Measurements from ENCODE around the gene RBCK1. TPM values are rescaled to one million over a fixed set of nuclear protein-coding genes. Genes with fewer than 3 reads are reported as not detected.

RBCK1 gene
- total and polyA plus RNA-seq, 9 of the 15 experiments (the other 6 are each of a cell fraction or from before 2014, with no cell fraction given): 5.9 to 59.3 (median 26.5) TPM

DNA sequence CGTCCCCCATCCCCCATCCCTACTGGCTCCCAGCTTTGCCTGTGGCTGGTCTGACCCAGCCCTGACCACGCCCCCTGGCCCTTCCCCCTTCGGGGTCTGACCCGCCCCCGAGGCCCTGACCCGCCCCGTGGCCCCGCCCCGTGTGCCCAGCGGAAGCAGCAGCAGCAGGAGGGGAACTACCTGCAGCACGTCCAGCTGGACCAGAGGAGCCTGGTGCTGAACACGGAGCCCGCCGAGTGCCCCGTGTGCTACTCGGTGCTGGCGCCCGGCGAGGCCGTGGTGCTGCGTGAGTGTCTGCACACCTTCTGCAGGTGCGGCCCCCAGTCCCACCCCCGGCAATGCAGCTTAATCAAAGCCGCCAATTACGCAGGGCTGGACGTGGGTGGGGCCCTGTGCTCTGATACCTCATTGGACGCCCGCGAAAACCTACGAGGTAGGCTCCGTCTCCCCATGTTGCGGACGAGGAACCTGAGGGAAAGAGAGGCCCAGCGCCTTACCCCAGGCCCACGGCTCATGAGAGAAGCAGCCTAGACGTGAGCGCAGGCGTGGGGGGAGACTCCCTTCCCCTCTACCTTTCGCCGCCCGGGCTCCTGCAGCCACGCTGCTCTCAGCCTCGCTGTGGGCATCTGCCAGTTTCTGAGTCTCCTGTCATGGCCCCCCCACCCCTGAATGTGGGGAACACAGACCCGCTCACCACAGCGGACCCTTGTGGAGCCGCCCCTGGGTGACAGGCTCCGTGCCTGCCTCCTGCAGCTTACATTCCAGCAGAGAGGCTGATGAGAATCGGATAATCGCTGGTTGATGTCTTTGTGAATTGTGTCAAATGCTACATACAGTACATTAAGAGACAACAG, 12.8 kb downstream of the RBCK1 start (continued):
- TF ChIP-seq, protein P1, sequence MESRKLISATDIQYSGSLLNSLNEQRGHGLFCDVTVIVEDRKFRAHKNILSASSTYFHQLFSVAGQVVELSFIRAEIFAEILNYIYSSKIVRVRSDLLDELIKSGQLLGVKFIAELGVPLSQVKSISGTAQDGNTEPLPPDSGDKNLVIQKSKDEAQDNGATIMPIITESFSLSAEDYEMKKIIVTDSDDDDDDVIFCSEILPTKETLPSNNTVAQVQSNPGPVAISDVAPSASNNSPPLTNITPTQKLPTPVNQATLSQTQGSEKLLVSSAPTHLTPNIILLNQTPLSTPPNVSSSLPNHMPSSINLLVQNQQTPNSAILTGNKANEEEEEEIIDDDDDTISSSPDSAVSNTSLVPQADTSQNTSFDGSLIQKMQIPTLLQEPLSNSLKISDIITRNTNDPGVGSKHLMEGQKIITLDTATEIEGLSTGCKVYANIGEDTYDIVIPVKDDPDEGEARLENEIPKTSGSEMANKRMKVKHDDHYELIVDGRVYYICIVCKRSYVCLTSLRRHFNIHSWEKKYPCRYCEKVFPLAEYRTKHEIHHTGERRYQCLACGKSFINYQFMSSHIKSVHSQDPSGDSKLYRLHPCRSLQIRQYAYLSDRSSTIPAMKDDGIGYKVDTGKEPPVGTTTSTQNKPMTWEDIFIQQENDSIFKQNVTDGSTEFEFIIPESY (CRISPR knock-in tag; IDR thresholded peaks at IDR 0.05): peak; percentile 87
- TF ChIP-seq MXI1 (IDR thresholded peaks at IDR 0.05; ENCODE audit: low read depth, low read length) (no peak), BRF1 (IDR thresholded peaks at IDR 0.05; ENCODE audit: borderline replicate concordance, extremely low read depth, insufficient read length) (no peak), CBFA2T2 (conservative IDR thresholded peaks at IDR 0.05) (no peak)

- no peak for FAIRE-seq
- TSS peak; percentile 27 for BruUV-seq (replicated peaks)
- Histone ChIP-seq H3K27me3 (ENCODE audit: control insufficient read depth in 2 of 2, insufficient read depth in 2 of 2, low read length in 2 of 2) (no peaks in the 10 kb centered on the region), H3K9ac (ENCODE audit: insufficient read depth in 1 of 2, low read depth in 2 of 2, low read length in 2 of 2) (no peak overlapping the region; a peak in 1 of 4 replicates), H4K20me1 (replicated peaks; ENCODE audit: control insufficient read depth, insufficient read depth, low read length) (no peaks in the 10 kb centered on the region), H3K4me1 (replicated peaks in 1 of 2; ENCODE audit: control insufficient read depth in 2 of 2, insufficient read depth in 2 of 2, low read length in 2 of 2) (peaks cover 3 to 28% of the 10 kb centered on the region in 2 experiments; a peak in 3 of 5 replicates), H3K36me3 (ENCODE audit: control insufficient read depth, insufficient read depth, low read length) (peaks cover 25% of the 10 kb centered on the region; the same call in 1 of the 3 replicates), H3K4me3 (no peak overlapping the region), H3K9me1 (ENCODE audit: control insufficient read depth, insufficient read depth, low read length) (no peaks in the 10 kb centered on the region), H3K9me3 (replicated peaks; ENCODE audit: control insufficient read depth, insufficient read depth, low read depth, low read length) (no peaks in the 10 kb centered on the region), H3K4me2 (ENCODE audit: insufficient read depth, low read length) (no peak overlapping the region), H3K79me2 (ENCODE audit: control insufficient read depth, insufficient read depth, low read length) (no peaks in the 10 kb centered on the region), H2AFZ (ENCODE audit: low read depth, low read length) (no peak overlapping the region), H3K27ac (ENCODE audit: extremely low read depth, low read depth, low read length) (no peak overlapping the region)
- 100% methylated on average over 1 of the region's 8 CpGs for WGBS (ENCODE audit: insufficient coverage, low coverage, missing lambda C conversion rate)
- no peak for DNase-seq (ENCODE audit: extremely low read depth in 1 of 4, low spot score in 3 of 4)
- TF ChIP-seq RFX5 (IDR thresholded peaks at IDR 0.05; ENCODE audit: low read depth, low read length) (no peak), POLR2G (IDR thresholded peaks at IDR 0.05; ENCODE audit: low read depth, low read length) (no peak), ATF1 (CRISPR knock-in tag; IDR thresholded peaks at IDR 0.05) (no peak), ATF1 (tag; IDR thresholded peaks at IDR 0.05) (no peak), MCM2 (IDR thresholded peaks at IDR 0.05; ENCODE audit: low read depth) (no peak), TEAD2 (tag; IDR thresholded peaks at IDR 0.05) (no peak), ZC3H4 (CRISPR knock-in tag; IDR thresholded peaks at IDR 0.05; ENCODE audit: borderline replicate concordance) (no peak), ZNF696 (CRISPR knock-in tag; conservative IDR thresholded peaks at IDR 0.05) (no peak), SP2 (IDR thresholded peaks at IDR 0.05; ENCODE audit: extremely low read depth, low read depth, low read length, poor library complexity, severe bottlenecking) (no peak)
- POLR2A ChIA-PET: interaction anchor here (0.7 to 0.9 kb wide), 2 partner anchors 9 to 11 kb away, joined by 3 read pairs; no protein-coding TSS in a partner anchor
- CTCF ChIA-PET (ENCODE audit: low intra/inter-chr PET ratio): no interaction called here
- ATAC-seq: no peak
- in situ Hi-C loops (cut with MboI): no loop called here
- intact Hi-C loops (cut with micrococcal nuclease): no loop called here
Measured at GRCh38 chr20:421685-422250, 13.7 kb downstream of the RBCK1 start.
